Mucosa of rectum (tissue), 2 donors: ENCODE measurements around the gene NDUFAF8.

Experiments
- H3K27ac ChIP-seq, 2 donors: one replicate each; pipeline ENCODE4 v1.7.0; 2013; ENCODE audit warnings: inconsistent platforms in 2 of 2, low read depth in 2 of 2, low read length in 2 of 2
- H3K27me3 ChIP-seq, 2 donors: one replicate each; pipeline ENCODE4 v1.7.0; 2013; ENCODE audit warnings: low read length in 2 of 2; ENCODE audit not compliant: control insufficient read depth in 2 of 2, insufficient read depth in 2 of 2
- H3K36me3 ChIP-seq, 2 donors: one replicate each; pipeline ENCODE4 v1.7.0; 2013; ENCODE audit warnings: low read length in 2 of 2; ENCODE audit not compliant: control insufficient read depth in 2 of 2, insufficient read depth in 2 of 2
- H3K4me1 ChIP-seq, 2 donors: one replicate each; pipeline ENCODE4 v1.7.0; 2013; ENCODE audit warnings: low read length in 2 of 2, mild to moderate bottlenecking in 1 of 2; ENCODE audit not compliant: control insufficient read depth in 2 of 2, insufficient read depth in 2 of 2
- H3K4me3 ChIP-seq, 2 donors: one replicate each; pipeline ENCODE4 v1.7.0; 2013; ENCODE audit warnings: low read length in 2 of 2
- H3K9ac ChIP-seq, 2 donors: one replicate each; pipeline ENCODE4 v1.7.0; 2013; ENCODE audit warnings: low read length in 2 of 2, low read depth in 1 of 2, mild to moderate bottlenecking in 1 of 2
- H3K9me3 ChIP-seq, 2 donors: one replicate each; pipeline ENCODE4 v1.7.0; 2013; ENCODE audit warnings: low read length in 2 of 2; ENCODE audit not compliant: control insufficient read depth in 2 of 2
- donor health status: healthy.
- donor health status: Normal muscosa, but diverticular disease.

The NDUFAF8 gene

DNA sequence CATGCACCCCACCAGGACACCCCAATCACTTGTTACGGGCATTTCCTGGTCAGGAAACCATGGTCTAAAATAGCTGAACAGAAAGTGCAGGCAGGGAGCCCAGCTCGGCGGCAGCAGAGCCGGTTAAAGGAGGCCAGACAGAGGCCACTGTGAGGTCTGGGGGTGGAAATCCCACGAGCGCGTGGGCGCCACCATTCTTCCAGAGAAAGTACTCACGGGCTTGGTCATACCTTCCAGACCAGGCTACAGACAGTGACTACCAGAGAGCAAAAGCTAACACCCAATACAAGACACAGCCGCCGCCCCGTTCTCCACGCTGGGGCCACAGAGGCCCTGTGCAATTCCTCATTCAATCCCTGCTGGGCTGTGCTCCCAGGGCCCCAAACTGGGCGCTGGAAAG, 28.2 kb upstream of the NDUFAF8 start:
- H3K9me3 ChIP-seq, result no peaks in the 10 kb centered on the region
- H3K36me3 ChIP-seq, result no peaks in the 10 kb centered on the region
- H3K9ac ChIP-seq, result no peak overlapping the region
- H3K4me1 ChIP-seq, result no peaks in the 10 kb centered on the region
- H3K27me3 ChIP-seq, result no peaks in the 10 kb centered on the region
- no peak overlapping the region for H3K4me3 ChIP-seq
- H3K27ac ChIP-seq, result no peak overlapping the region

DNA sequence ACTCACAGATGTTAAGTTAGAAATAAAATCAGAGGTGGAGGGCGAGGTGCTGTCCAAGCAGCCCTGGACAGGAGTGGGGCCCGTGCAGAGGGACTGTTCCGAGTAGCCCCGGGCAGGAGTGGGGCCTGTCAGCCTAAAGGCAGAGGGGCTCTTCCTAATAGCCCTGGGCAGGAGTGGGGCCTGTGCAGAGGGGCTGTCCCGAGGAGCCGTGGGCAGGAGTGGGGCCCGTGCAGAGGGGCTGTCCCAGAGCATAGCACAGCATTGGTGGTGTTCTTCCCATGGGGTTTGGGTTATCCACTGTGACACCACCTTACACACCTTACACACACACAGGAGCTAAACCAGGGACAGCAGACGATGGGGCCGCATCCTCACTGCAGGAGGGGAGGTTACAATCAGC, 26.8 kb upstream of the NDUFAF8 start:
- H3K4me3 ChIP-seq, result no peak overlapping the region
- H3K4me1 ChIP-seq, result no peaks in the 10 kb centered on the region
- H3K9me3 ChIP-seq, result no peaks in the 10 kb centered on the region
- H3K36me3 ChIP-seq, result no peaks in the 10 kb centered on the region
- H3K27me3 ChIP-seq, result no peaks in the 10 kb centered on the region
- H3K27ac ChIP-seq, result no peak overlapping the region
- H3K9ac ChIP-seq, result no peak overlapping the region

DNA sequence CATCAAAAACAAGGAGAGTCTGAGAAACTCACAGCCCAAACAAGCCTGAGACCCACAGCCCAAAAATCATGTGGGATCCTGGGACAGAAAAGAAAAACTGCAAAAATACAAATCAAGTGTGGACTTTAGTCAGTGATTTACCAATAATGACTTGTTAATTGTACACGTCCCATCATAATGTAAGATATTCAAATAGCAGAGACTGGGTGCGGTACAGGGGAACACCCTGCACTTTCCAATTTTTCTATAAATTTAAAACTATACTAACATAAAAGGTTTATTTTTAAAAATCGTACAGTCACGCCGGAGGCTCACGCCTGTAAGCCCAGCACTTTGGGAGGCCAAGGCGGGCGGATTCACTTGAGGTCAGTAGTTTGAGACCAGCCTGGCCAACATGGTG, 25.1 kb upstream of the NDUFAF8 start:
- no peak overlapping the region for H3K4me3 ChIP-seq
- H3K27me3 ChIP-seq, result no peaks in the 10 kb centered on the region
- H3K27ac ChIP-seq, result no peak overlapping the region
- no peaks in the 10 kb centered on the region for H3K4me1 ChIP-seq
- no peaks in the 10 kb centered on the region for H3K36me3 ChIP-seq
- H3K9ac ChIP-seq, result no peak overlapping the region
- no peaks in the 10 kb centered on the region for H3K9me3 ChIP-seq

DNA sequence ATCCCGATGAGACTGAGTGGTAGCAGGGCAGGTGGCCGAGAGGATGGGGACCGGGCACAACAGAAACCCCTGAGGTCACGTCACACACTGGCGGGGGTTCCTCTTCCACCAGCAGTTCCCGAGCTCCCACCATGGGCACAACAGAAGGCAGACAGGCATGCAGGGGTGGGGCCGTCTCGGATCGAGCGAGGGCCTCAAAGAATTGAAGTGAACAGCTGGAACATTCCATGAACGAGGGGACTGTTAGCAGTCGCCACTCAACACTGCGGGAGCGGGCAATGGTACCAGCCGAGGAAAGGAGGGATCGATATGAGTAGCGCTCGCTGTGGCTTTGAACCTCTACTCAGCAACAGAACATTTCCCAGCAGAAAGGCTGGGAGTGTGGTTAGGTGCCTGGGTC, 21.6 kb upstream of the NDUFAF8 start:
- H3K4me1 ChIP-seq, result peaks cover 9 to 13% of the 10 kb centered on the region in 2 donors
- H3K36me3 ChIP-seq, result no peaks in the 10 kb centered on the region
- no peak overlapping the region for H3K4me3 ChIP-seq
- H3K9me3 ChIP-seq, result no peaks in the 10 kb centered on the region
- H3K27me3 ChIP-seq, result no peaks in the 10 kb centered on the region
- no peak overlapping the region for H3K27ac ChIP-seq
- H3K9ac ChIP-seq, result no peak overlapping the region

DNA sequence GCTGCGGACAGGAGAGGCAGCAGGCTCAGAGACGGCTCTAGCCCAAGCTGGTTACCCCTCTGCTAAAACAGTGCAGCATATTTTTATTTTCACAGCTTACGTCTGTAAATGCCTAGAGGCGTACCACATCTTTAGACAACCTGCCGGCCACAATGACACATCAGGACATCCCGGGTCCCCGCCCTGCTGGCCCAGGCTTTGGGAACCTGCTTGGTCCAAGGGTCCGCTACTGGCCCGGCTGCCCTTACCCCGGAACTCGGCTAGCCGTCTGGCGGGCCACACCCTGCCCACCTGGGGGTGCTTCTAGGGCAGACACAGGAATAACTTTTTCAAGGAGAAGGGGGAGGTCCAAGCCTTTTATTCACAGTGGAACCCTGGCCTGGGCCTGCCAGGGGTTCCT, 20.7 kb upstream of the NDUFAF8 start:
- Histone ChIP-seq H3K9me3 (no peaks in the 10 kb centered on the region), H3K9ac (no peak overlapping the region), H3K36me3 (no peaks in the 10 kb centered on the region), H3K4me3 (no peak overlapping the region), H3K27me3 (no peaks in the 10 kb centered on the region), H3K4me1 (peaks cover 12 to 18% of the 10 kb centered on the region in 2 donors), H3K27ac (no peak overlapping the region)

DNA sequence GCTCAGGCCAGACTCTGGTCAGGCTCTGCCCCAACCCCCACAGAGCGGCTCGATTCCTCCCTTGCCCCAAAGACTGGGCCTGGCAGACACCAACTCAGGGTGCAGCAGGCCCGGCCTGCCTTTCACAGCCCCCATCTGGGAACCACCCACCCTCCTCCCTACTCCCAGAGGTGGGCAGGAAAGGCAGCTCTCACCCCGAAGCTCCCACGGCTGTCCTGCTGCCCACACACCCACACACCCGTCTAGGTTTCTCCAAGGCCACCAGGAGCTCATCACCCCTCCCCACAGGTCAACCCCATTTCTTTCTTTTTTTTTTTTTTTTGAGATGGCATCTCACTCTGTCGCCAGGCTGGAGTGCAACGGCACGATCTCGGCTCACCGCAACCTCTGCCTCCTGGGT, 20.1 kb upstream of the NDUFAF8 start:
- H3K9me3 ChIP-seq, result no peaks in the 10 kb centered on the region
- no peaks in the 10 kb centered on the region for H3K36me3 ChIP-seq
- peaks cover 16 to 21% of the 10 kb centered on the region in 2 donors for H3K4me1 ChIP-seq
- no peak overlapping the region for H3K4me3 ChIP-seq
- H3K27me3 ChIP-seq, result no peaks in the 10 kb centered on the region
- no peak overlapping the region for H3K9ac ChIP-seq
- no peak overlapping the region for H3K27ac ChIP-seq

DNA sequence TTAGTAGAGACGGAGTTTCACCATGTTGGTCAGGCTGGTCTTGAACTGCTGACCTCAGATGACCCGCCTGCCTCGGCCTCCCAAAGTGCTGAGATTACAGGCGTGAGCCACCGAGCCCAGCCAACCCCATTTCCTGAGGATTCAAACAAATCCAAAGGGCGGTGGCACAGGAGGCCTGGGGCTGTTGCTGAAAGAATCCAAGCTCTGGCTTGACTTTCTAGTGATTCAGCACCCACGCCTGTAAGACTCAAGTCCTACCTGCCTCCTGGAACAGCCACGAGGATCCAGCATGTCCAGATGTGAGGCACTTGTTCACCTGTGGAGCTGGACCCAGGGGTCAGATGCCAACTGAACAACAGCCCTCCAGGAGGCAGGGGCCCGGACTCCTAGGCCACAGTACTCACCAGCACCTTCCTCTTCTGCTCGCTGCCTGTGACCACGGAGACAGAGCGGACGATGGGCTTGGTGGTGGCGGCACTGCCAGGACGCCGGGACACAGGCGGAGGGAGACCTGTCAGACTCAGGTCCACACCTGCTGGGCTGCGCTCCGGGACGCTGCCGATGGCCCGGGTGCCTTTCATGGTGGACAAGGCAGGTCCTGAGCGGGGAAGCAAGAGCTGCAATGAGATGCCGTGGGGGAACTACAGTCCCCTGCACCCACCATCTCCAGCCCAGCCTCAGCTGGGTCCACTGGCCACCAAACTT, 19.5 kb upstream of the NDUFAF8 start:
- Histone ChIP-seq H3K36me3 (no peaks in the 10 kb centered on the region), H3K27me3 (no peaks in the 10 kb centered on the region), H3K9me3 (no peaks in the 10 kb centered on the region), H3K4me1 (peaks cover 18 to 21% of the 10 kb centered on the region in 2 donors), H3K9ac (no peak overlapping the region), H3K4me3 (no peak overlapping the region), H3K27ac (no peak overlapping the region)

DNA sequence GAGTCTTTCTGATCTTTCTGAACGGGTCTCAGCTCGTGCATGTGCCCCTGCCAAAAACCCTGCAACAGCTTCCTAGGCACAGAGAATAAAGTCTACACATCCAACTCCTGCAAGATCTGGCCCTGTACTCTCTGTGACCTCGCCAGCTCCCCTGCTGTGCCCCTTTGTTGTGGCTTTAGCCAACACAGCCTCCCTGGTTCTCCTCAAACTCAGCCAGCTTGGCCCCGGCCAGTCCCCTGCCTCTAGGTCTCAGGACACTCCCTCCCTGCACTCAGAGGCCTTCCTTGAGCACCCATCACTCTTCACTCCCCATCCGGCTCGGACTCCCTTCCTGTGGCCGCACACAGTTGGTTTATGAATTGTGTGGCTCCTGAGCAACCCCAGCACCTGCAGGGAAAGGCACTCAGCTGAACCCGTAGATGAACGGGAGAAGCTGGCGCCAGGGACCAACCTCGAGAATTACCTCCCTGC, 17.7 kb upstream of the NDUFAF8 start:
- no peak overlapping the region for H3K9ac ChIP-seq
- no peaks in the 10 kb centered on the region for H3K36me3 ChIP-seq
- H3K27ac ChIP-seq, result no peak overlapping the region
- peaks cover 18 to 21% of the 10 kb centered on the region in 2 donors for H3K4me1 ChIP-seq
- H3K4me3 ChIP-seq, result no peak overlapping the region
- no peaks in the 10 kb centered on the region for H3K27me3 ChIP-seq
- H3K9me3 ChIP-seq, result no peaks in the 10 kb centered on the region

DNA sequence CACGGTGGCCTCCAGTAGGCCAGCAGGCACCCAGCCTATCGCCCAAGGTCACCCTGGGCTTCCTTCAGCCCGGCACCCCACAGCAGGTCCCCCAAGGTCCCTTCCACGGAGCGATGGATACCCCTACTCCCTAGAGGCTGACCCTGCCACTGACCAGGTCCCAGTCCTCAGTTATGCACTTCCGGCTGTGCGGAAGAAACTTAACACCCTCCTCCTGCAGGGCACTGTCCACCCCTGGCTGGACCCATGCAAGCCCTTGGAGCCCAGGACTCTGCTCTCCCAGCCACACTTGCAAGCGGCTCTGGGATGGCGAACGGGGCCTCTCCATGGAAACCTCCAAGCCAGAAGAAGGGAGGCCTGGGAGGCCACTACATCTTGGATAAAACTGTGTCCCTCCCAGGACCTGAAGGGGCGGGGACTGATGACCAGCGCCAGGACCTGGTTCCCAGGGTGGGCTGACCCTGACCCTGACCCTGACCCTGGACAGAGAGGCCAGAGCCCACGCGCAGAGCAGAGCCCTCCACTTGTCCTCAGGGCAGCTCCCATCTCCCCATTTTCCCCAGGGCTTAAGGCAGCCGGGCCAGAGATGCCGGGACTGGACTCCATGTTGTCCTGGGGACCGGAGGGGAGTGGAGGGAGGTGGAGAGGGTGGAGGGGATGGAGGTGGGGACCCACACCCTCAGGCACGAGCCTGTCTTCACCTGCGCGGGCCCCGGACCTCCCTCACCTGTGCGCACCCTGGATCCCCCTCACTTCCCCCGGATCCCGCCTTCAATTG, 17.1 kb upstream of the NDUFAF8 start:
- Histone ChIP-seq H3K9me3 (no peaks in the 10 kb centered on the region), H3K27ac (no peak overlapping the region), H3K4me3 (peak overlapping the region; percentile 67 to 79), H3K27me3 (no peaks in the 10 kb centered on the region), H3K36me3 (no peaks in the 10 kb centered on the region), H3K9ac (peak overlapping the region; percentile 52 to 82), H3K4me1 (peaks cover 18 to 21% of the 10 kb centered on the region in 2 donors)

DNA sequence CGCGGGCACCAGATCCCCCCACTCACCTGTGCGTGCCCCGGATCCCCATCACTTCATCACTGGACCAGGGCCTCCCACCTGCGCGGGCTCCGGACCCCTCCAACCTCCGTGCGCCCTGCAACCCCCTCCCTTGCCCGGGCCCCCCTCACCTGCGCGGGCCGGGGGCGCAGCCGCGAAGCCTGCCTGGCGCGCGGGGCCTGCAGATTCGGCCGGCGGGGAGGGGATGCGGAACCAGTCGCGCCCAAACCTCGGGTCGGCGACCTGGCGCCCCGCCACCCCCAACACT, 16.6 kb upstream of the NDUFAF8 start:
- peaks cover 18 to 21% of the 10 kb centered on the region in 2 donors for H3K4me1 ChIP-seq
- H3K9me3 ChIP-seq, result no peaks in the 10 kb centered on the region
- no peaks in the 10 kb centered on the region for H3K36me3 ChIP-seq
- no peaks in the 10 kb centered on the region for H3K27me3 ChIP-seq
- peak overlapping the region; percentile 67 to 79 for H3K4me3 ChIP-seq
- no peak overlapping the region for H3K27ac ChIP-seq
- peak overlapping the region; percentile 52 to 82 for H3K9ac ChIP-seq
